Smooth muscle cell (in vitro differentiated cells): ENCODE data around the gene THAP12. TPM values are rescaled to one million over a fixed set of nuclear protein-coding genes. Genes with fewer than 3 reads are reported as not detected.

Experiments
- DNase-seq: peaks from one replicate; lab custom pipeline; 2025; ENCODE audit not compliant: unreplicated experiment; lab: John Stamatoyannopoulos, UW
- H2AFZ ChIP-seq: fragments of 200-600 bp; sonication (generic); 2 replicates; pipeline ENCODE4 v1.6.0; 2016; ENCODE audit warnings: antibody characterized with exemption, low read depth, mild to moderate bottlenecking
- H3F3A ChIP-seq: fragments of 200-600 bp; sonication (generic); 2 replicates; pipeline ENCODE4 v1.6.0; 2017; ENCODE audit warnings: antibody characterized with exemption, low read depth
- H3K27ac ChIP-seq: fragments of 200-600 bp; sonication (generic); 2 replicates; pipeline ENCODE4 v1.5.1; 2016; ENCODE audit warnings: low read depth, mild to moderate bottlenecking
- H3K27me3 ChIP-seq: fragments of 200-600 bp; sonication (generic); 2 replicates; pipeline ENCODE4 v1.6.1; 2016; ENCODE audit warnings: low read depth, mild to moderate bottlenecking
- H3K36me3 ChIP-seq: fragments of 200-600 bp; sonication (generic); 2 replicates; pipeline ENCODE4 v1.5.1; 2016; ENCODE audit warnings: low read depth
- H3K4me1 ChIP-seq: fragments of 200-600 bp; sonication (generic); 2 replicates; pipeline ENCODE4 v1.5.1; 2016; ENCODE audit warnings: low read depth
- H3K4me2 ChIP-seq: fragments of 200-600 bp; sonication (generic); 2 replicates; pipeline ENCODE4 v1.6.0; 2016; ENCODE audit warnings: mild to moderate bottlenecking
- H3K4me3 ChIP-seq: fragments of 200-600 bp; sonication (generic); 2 replicates; pipeline ENCODE4 v1.5.1; 2016; ENCODE audit warnings: mild to moderate bottlenecking
- H3K79me2 ChIP-seq: fragments of 200-600 bp; sonication (generic); 2 replicates; pipeline ENCODE4 v1.6.0; 2016; ENCODE audit warnings: low read depth, mild to moderate bottlenecking
- H3K9ac ChIP-seq: fragments of 200-600 bp; sonication (generic); 2 replicates; pipeline ENCODE4 v1.6.0; 2016; ENCODE audit warnings: low read depth
- H3K9me3 ChIP-seq: fragments of 200-600 bp; sonication (generic); replicated peaks from 2 replicates; pipeline ENCODE4 v1.5.1; 2016; ENCODE audit warnings: low read depth
- H4K20me1 ChIP-seq: fragments of 200-600 bp; sonication (generic); 2 replicates; pipeline ENCODE4 v1.6.0; 2016; ENCODE audit warnings: low read depth
- CTCF ChIP-seq: fragments of 200-600 bp; sonication (generic); IDR thresholded peaks from 2 replicates; pipeline ENCODE4 v1.5.1; 2017; ENCODE audit warnings: borderline replicate concordance, mild to moderate bottlenecking, antibody characterized with exemption; ENCODE audit not compliant: insufficient read depth, poor library complexity, severe bottlenecking
- WGBS: methylation state at CpG from one replicate; pipeline ENCODE4 v1.1.7; 2016; ENCODE audit warnings: low lambda C conversion rate; 5-methylcytosine and 5-hydroxymethylcytosine counted together
- polyA plus RNA-seq: library from polyadenylated mRNA; unstranded; fragments of >200 nt; fragmentation: Nextera tagmentation; extraction: Ambion mirVana; gene quantifications from 2 replicates; pipeline ENCODE4 v1.2.1, GENCODE V29; 2016
- total RNA-seq: library from RNA; depleted of rRNA; stranded (reverse); fragments of >200 nt; gene quantifications from 2 replicates; pipeline ENCODE4 v1.2.3, GENCODE V29; 2014

THAP12 gene
- total and polyA plus RNA-seq, 2 experiments from 2014 or later, result 17.2 to 55.0 TPM

GRCh38 chr11:76424379-76424778 is 43.4 kb upstream of the THAP12 start:
- Histone ChIP-seq H3K9me3 (no peaks in the 10 kb centered on the region), H3K79me2 (no peaks in the 10 kb centered on the region), H4K20me1 (no peaks in the 10 kb centered on the region), H2AFZ (no peak overlapping the region), H3K36me3 (no peaks in the 10 kb centered on the region), H3K9ac (no peak overlapping the region), H3K4me2 (no peak overlapping the region), H3K4me1 (no peaks in the 10 kb centered on the region), H3K4me3 (no peak overlapping the region), H3K27ac (no peak overlapping the region), H3K27me3 (no peaks in the 10 kb centered on the region), H3F3A (no peaks in the 10 kb centered on the region)
- DNase-seq, result no peak
- no peak for TF ChIP-seq CTCF
- WGBS, result 77% methylated on average over 3 of the region's 3 CpGs

GRCh38 chr11:76419896-76420295 is 39.0 kb upstream of the THAP12 start:
- DNase-seq, result no peak
- Histone ChIP-seq H3K9me3 (no peaks in the 10 kb centered on the region), H2AFZ (no peak overlapping the region), H3K4me1 (no peaks in the 10 kb centered on the region), H3K9ac (no peak overlapping the region), H4K20me1 (no peaks in the 10 kb centered on the region), H3K27me3 (no peaks in the 10 kb centered on the region), H3K36me3 (no peaks in the 10 kb centered on the region), H3F3A (no peaks in the 10 kb centered on the region), H3K27ac (no peak overlapping the region), H3K4me3 (no peak overlapping the region), H3K4me2 (no peak overlapping the region), H3K79me2 (no peaks in the 10 kb centered on the region)
- WGBS, result 68% methylated on average over 3 of the region's 3 CpGs
- TF ChIP-seq CTCF, result peak; percentile 11

GRCh38 chr11:76415073-76415472 is 34.1 kb upstream of the THAP12 start:
- no peak overlapping the region for H3K4me3 ChIP-seq
- H3K36me3 ChIP-seq, result no peaks in the 10 kb centered on the region
- no peaks in the 10 kb centered on the region for H4K20me1 ChIP-seq
- H3K79me2 ChIP-seq, result no peaks in the 10 kb centered on the region
- no peaks in the 10 kb centered on the region for H3F3A ChIP-seq
- DNase-seq, result no peak
- H2AFZ ChIP-seq, result no peak overlapping the region
- no peak overlapping the region for H3K4me2 ChIP-seq
- no peak overlapping the region for H3K9ac ChIP-seq
- H3K4me1 ChIP-seq, result no peaks in the 10 kb centered on the region
- TF ChIP-seq CTCF, result no peak
- no peaks in the 10 kb centered on the region for H3K27me3 ChIP-seq
- H3K9me3 ChIP-seq, result no peaks in the 10 kb centered on the region
- no peak overlapping the region for H3K27ac ChIP-seq

GRCh38 chr11:76410851-76411357 is 30.0 kb upstream of the THAP12 start:
- Histone ChIP-seq H3K9me3 (no peaks in the 10 kb centered on the region), H3K9ac (no peak overlapping the region), H2AFZ (no peak overlapping the region), H4K20me1 (no peaks in the 10 kb centered on the region), H3K4me3 (no peak overlapping the region), H3K27ac (no peak overlapping the region), H3K79me2 (no peaks in the 10 kb centered on the region), H3K4me1 (peaks cover 7% of the 10 kb centered on the region), H3K4me2 (no peak overlapping the region), H3K27me3 (no peaks in the 10 kb centered on the region), H3F3A (no peaks in the 10 kb centered on the region), H3K36me3 (no peaks in the 10 kb centered on the region)
- TF ChIP-seq CTCF, result no peak
- DNase-seq, result no peak
- WGBS, result 70% methylated on average over 10 of the region's 10 CpGs
